TTC549 (cell line): Measurements from ENCODE around the gene POLR1G.

Source experiments
- FAIRE-seq: peaks from 2 replicates; lab custom pipeline; 2012; peaks lifted over from hg19 to GRCh38; lab: Jason Lieb, UNC

POLR1G gene

DNA sequence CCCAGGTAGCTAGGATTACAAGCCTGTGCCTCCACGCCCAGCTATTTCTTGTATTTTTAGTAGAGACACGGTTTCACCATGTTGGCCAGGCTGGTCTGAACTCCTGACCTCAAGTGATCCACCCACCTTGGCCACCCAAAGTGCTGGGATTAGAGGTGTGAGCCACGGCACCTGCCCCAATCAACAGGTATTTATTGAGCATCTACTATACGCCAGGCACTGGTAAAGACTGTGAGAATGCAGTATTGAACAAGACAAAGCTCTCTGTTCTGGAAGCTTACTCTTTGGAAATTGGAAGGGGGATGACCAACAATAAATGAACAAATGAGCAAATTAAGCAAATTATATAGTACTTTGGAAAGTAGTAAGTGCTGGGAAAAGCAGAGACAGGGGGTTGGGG lies 38.7 kb downstream of the POLR1G start:
- no peak for FAIRE-seq

DNA sequence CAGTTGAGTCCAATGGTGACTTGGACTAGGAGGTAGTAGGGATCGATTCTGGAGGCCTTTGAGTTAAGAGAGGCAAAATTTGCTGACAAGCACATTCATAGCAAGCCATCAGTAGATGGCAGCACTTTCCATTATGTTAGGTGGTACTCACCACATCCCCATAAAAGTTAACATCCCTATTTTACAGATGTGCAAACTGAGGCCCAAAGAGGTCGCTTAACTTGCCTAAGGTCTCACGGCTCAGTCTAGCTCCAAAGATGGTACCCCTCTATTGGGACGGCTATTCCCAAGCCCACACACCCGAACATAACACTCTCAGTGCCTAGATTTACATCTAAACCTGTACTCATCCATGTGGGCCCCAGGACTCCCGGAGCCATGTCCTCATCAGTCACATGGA lies 39.9 kb downstream of the POLR1G start:
- FAIRE-seq = no peak

DNA sequence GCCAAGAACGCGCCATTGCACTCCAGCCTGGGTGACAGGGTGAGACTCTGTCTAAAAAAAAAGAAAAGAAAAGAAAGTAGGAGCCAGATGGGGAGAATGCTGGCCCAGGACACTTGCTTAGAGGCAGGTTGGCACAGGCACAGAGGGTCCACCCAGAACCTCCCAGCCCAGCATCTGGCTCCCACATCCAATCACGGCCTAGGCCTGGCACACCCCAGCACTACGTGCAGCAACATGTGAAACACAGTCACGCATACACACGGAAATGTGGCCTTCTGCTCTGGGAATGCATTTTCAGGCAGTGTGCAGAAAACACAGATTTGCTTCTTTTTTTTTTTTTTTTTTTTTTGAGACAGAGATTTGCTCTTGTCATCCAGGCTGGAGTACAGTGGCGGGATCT lies 40.5 kb downstream of the POLR1G start:
- FAIRE-seq = no peak

DNA sequence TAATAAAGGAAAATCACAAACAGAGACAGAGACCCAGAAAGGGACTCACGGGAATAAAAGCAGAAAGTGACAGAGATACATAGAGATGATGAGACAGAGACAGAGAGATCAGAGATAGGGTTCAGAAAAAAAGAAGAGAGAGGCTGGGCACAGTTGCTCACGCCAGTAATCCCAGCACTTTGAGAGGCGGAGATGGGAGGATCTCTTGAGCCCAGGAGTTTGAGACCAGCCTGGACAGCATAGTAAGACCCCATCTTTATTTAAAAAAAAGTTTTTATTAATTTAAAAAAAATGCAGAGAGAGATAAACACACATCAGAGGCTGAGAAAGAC lies 41.9 kb downstream of the POLR1G start:
- no peak for FAIRE-seq

DNA sequence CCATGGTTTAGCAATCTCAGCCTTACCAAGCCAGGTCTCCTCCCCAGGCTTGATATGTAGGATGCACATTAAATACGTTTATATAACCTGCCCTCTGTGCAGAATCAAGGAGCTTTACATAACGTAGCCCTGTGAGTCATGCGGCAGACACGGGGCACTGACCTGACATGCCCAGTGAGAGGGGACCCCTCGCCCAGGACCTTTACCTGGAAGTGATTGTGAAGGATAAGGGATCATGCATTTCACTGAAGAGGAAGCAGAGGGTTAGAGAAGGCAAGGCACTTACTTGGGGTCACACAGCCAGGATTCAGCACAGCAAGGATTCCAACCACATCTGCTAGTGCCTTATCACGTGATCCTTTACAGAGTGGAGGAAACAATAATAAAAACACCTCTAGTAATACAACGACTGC lies 42.4 kb downstream of the POLR1G start:
- no peak for FAIRE-seq

DNA sequence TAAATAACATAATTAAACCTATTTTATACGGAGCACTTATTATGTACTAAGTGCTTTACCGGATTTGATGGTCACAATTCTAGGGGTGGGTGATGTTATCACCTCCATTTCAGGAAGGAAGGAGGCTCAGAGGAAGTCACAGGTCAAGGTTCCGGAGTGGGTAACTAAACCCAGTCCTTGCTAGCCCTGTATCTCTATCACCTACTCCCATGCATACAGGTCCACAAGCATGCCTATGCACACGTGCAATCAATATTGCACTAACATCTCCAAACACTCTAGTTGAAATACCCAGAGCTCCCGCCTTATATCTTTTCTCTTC lies 43.5 kb downstream of the POLR1G start:
- FAIRE-seq = no peak

DNA sequence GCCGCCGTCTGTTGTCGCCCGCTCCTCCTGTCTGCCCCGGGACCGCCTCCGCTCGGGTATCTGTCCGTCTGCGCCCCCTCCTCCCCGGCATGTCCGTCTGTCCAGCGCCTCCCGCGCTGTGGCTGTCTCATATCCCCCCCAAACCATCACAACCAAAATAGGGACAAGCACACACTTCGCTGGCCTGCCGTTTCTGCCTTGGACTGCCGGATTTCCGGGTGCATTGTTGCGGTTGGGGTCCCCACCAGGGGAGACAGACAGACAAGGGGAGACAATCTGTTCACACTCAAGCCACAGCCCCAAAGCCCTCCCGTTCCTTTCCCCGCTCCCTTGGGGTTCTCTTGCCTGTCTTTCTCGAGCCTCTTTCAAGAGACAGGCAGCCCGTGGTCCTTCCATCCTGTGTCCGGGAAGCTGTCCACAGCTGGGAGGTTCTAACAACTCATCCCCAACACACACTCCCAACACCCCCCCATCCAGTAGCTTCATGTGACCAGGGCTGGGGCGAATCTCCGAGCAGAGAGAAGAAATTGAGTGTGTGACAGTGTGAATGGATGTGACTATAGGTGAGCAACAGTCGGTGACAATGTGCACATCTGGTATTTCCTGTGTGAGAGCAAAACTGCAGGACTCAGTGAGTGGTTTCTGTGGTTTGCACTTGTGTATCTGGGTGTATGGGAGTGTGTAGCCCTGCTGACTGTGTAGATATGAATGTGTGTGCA lies 44.8 kb downstream of the POLR1G start:
- no peak for FAIRE-seq

DNA sequence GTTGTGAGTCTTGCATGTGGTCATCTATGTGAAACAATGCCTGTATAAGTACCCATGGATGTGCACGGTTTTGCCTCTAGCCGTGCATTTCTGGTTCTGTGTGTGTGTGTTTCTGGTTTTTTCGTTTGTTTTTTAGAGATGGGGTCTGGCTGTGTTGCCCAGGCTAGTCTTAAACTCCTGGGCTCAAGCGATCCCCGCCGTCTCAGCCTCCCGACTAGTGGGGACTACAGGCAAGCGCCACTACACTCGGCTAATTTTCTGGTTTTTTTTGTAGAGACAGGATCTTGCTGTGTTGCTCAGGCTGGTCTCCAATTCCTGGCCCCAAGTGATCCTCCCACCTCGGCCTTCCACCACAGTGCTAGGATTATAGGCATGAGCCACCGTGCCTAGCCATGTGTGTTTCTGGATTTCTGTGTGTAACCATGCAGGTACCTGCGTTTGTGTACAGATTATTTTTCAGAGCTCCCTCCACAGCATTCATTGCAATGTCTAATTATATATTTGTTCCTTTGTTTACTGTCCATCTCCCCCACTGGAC lies 45.5 kb downstream of the POLR1G start:
- FAIRE-seq = no peak

DNA sequence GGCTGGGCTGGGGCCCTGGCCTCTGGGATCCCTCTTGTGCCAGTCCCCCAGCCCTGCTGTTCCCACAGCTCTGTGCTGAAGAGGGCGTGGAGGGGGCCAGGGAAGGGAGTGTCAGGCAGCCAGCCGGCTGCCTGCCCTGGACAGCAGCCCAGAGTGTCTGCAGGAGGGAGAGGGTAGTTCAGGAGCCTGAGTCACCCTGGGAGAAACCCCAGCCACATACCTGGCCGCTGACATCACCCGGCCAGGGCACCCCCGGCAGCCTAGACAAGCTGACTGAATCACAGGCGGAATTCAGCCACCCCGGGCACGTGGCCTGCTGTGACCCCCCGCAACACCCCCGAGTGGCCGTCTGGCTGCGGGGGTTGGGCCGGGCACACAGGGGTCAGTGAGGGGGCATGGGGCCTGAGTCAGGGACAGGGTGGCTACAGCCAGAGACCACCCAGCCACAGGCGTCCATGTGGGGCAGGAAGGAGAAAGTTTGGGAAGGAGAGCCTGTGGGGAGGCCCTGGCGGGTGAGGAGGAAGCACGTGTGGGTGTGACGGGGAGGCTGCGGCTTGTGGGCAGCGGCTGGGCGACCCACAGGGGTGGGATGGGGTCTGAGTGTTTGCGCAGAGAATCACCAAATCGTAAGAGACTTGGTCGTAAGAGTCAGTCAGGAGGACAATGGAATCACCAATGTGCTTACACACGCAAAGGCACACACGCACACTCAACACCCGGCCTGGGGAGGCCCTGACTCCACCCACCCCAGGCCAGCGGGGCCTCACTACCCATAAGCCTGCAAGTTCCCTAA lies 49.5 kb downstream of the POLR1G start:
- FAIRE-seq = no peak

DNA sequence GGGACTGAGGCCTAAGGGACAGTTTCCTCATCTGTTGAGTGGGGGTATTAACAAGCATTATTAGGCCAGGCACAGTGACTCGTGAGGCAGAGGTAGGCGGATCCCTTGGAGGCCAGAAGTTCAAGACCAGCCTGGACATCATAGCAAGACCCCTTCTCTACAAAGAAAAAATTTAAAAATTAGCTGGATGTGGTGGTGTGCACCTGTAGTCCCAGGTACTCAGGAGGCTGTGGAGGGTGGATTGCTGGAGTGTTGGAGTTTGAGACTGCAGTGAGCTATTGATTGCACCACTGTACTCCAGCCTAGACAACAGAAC lies 50.0 kb downstream of the POLR1G start:
- no peak for FAIRE-seq

DNA sequence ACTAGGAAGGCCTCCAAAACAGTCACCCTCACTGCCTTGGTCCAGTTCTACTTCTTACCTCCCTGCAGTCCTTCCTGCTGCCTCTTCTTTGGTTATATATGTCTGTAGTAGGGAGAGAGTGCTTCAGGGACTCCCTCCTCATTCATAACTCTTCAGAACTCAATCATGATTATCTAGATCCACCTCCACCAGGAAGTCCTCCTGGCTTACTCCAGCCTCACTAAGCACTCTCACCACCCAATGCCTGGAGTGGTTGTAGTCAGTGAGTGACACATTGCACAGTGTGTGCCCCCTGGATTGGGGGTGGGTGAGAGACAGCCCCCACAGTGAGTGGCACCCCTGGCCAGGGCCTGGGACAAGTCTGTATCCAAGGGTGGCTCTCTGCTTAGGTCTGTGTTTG lies 51.3 kb downstream of the POLR1G start:
- FAIRE-seq = no peak
